IMR-90 (cell line): Measurements from ENCODE around the gene TASP1. TPM values are rescaled to one million over a fixed set of nuclear protein-coding genes. Genes with fewer than 3 reads are reported as not detected.

Experiments
- ATAC-seq: fragments of 200-7000 bp; cut with Tn5 transposase; 2 replicates; pipeline ENCODE4 v1.9.1; 2020; ENCODE audit warnings: low read depth, mild to moderate bottlenecking, moderate library complexity
- BruUV-seq: library from RNA; stranded (reverse); fragments of 400-500 nt; replicated peaks from 2 replicates; lab custom pipeline; 2021; lab: Mats Ljungman, UMichigan
- CTCF ChIA-PET: fragments of 300-600 bp; formaldehyde crosslinking; extraction: SDS; loops from one replicate; lab custom pipeline; 2021; ENCODE audit warnings: antibody characterized with exemption; lab: Yijun Ruan, JAX
- POLR2A ChIA-PET: fragments of 300-600 bp; sonication (Branson Sonifier 250); formaldehyde crosslinking; loops from one replicate; lab custom pipeline; 2022; ENCODE audit warnings: antibody characterized with exemption; ENCODE audit not compliant: unreplicated experiment; lab: Charles Lee
- DNase-seq: peaks from one replicate; pipeline ENCODE4 v3.0.0; 2013
- H2AFZ ChIP-seq: replicated peaks from 2 replicates; pipeline ENCODE3; 2013; ENCODE audit warnings: low read length, mild to moderate bottlenecking; ENCODE audit not compliant: poor library complexity
- H2AK5ac ChIP-seq: 2 replicates; pipeline ENCODE4 v1.6.1; 2013; ENCODE audit warnings: low read depth, low read length, inconsistent platforms
- H2AK9ac ChIP-seq: replicated peaks from 2 replicates; pipeline ENCODE3; 2013; ENCODE audit warnings: mild to moderate bottlenecking, low read depth, low read length, moderate library complexity; ENCODE audit not compliant: poor library complexity
- H2BK120ac ChIP-seq: 2 replicates; pipeline ENCODE4 v1.6.1; 2013; ENCODE audit warnings: low read depth, low read length, inconsistent platforms
- H2BK15ac ChIP-seq: 3 replicates; pipeline ENCODE4 v1.6.1; 2013; ENCODE audit warnings: low read depth, low read length, inconsistent platforms
- H2BK20ac ChIP-seq: 2 replicates; pipeline ENCODE4 v1.6.1; 2013; ENCODE audit warnings: low read depth, mild to moderate bottlenecking, inconsistent platforms, low read length, moderate library complexity
- H2BK5ac ChIP-seq: 2 replicates; pipeline ENCODE4 v1.6.1; 2013; ENCODE audit warnings: mild to moderate bottlenecking, low read depth, low read length, inconsistent platforms; ENCODE audit not compliant: poor library complexity, severe bottlenecking
- H3K14ac ChIP-seq: replicated peaks from 2 replicates; pipeline ENCODE4 v1.6.1; 2013; ENCODE audit warnings: low read depth, low read length, inconsistent platforms
- H3K18ac ChIP-seq: 2 replicates; pipeline ENCODE4 v1.6.1; 2013; ENCODE audit warnings: low read depth, low read length, control low read depth
- H3K23ac ChIP-seq: 2 replicates; pipeline ENCODE4 v1.6.1; 2013; ENCODE audit warnings: low read depth, low read length, inconsistent platforms
- H3K27ac ChIP-seq: 2 replicates; pipeline ENCODE4 v1.5.1; 2013; ENCODE audit warnings: mild to moderate bottlenecking, control low read depth, low read length; ENCODE audit not compliant: insufficient read depth
- H3K27me3 ChIP-seq: 2 replicates; pipeline ENCODE4 v1.6.1; 2013; ENCODE audit warnings: low read length; ENCODE audit not compliant: control insufficient read depth, insufficient read depth
- H3K36me3 ChIP-seq: 2 replicates; pipeline ENCODE4 v1.6.1; 2013; ENCODE audit warnings: low read length, mixed read lengths; ENCODE audit not compliant: control insufficient read depth, insufficient read depth
- H3K4ac ChIP-seq: 2 replicates; pipeline ENCODE4 v1.6.1; 2013; ENCODE audit warnings: low read depth, low read length, inconsistent platforms
- H3K4me1 ChIP-seq: 2 replicates; pipeline ENCODE4 v1.6.1; 2013; ENCODE audit warnings: low read length, mixed read lengths; ENCODE audit not compliant: control insufficient read depth, insufficient read depth
- H3K4me2 ChIP-seq: 2 replicates; pipeline ENCODE4 v1.6.1; 2013; ENCODE audit warnings: low read depth, mild to moderate bottlenecking, control low read depth, low read length, moderate library complexity
- H3K4me3 ChIP-seq: 2 replicates; pipeline ENCODE4 v1.5.1; 2013; ENCODE audit warnings: low read depth, mild to moderate bottlenecking, control low read depth, low read length, moderate library complexity; ENCODE audit not compliant: insufficient read depth
- H3K56ac ChIP-seq: 2 replicates; pipeline ENCODE4 v1.6.1; 2013; ENCODE audit warnings: low read length, inconsistent platforms; ENCODE audit not compliant: insufficient read depth; ENCODE audit errors: extremely low read depth
- H3K79me1 ChIP-seq, 2 experiments: 2 replicates each; pipeline ENCODE4 v1.6.1; 2013; ENCODE audit warnings: low read length in 2 of 2, inconsistent platforms in 1 of 2, low read depth in 1 of 2
- H3K9ac ChIP-seq: 2 replicates; pipeline ENCODE4 v1.6.1; 2013; ENCODE audit warnings: low read depth, low read length, control low read depth
- H3K9me1 ChIP-seq: 2 replicates; pipeline ENCODE4 v1.6.1; 2013; ENCODE audit warnings: low read length, inconsistent platforms; ENCODE audit not compliant: insufficient read depth
- H3K9me3 ChIP-seq: 2 replicates; pipeline ENCODE4 v1.6.1; 2013; ENCODE audit warnings: low read length; ENCODE audit not compliant: control insufficient read depth, insufficient read depth
- H4K20me1 ChIP-seq: 2 replicates; pipeline ENCODE4 v1.6.1; 2013; ENCODE audit warnings: low read length, inconsistent platforms; ENCODE audit not compliant: insufficient read depth
- H4K5ac ChIP-seq: 2 replicates; pipeline ENCODE4 v1.6.1; 2013; ENCODE audit warnings: mild to moderate bottlenecking, low read depth, low read length, control low read depth
- H4K8ac ChIP-seq, 2 experiments: 2 replicates each; pipeline ENCODE4 v1.6.1; 2013; ENCODE audit warnings: low read depth in 2 of 2, low read length in 2 of 2, control low read depth in 1 of 2, inconsistent platforms in 1 of 2
- H4K91ac ChIP-seq: 2 replicates; pipeline ENCODE4 v1.6.1; 2013; ENCODE audit warnings: low read depth, low read length, inconsistent platforms; ENCODE audit not compliant: insufficient read depth
- BHLHE40 ChIP-seq: fragments of 150-350 bp; IDR thresholded peaks from 2 replicates; pipeline ENCODE4 v1.6.1; 2016; ENCODE audit warnings: mild to moderate bottlenecking, low read depth, low read length
- CEBPB ChIP-seq: IDR thresholded peaks from 2 replicates; pipeline ENCODE4 v1.6.1; 2012; ENCODE audit warnings: low read depth, low read length, improper control_type of control experiment
- CHD1 ChIP-seq: IDR thresholded peaks from 2 replicates; pipeline ENCODE4 v1.6.1; 2012; ENCODE audit warnings: low read depth, low read length, improper control_type of control experiment
- CTCF ChIP-seq: conservative IDR thresholded peaks from 2 replicates; pipeline ENCODE4 v1.5.1; 2012; ENCODE audit warnings: mild to moderate bottlenecking, low read depth, low read length, improper control_type of control experiment
- ELK1 ChIP-seq: fragments of 150-350 bp; IDR thresholded peaks from 2 replicates; pipeline ENCODE4 v1.6.1; 2016; ENCODE audit warnings: low read depth, mild to moderate bottlenecking, low read length, moderate library complexity, borderline replicate concordance
- FOS ChIP-seq: fragments of 150-350 bp; IDR thresholded peaks from 2 replicates; pipeline ENCODE4 v1.6.1; 2016; ENCODE audit warnings: low read depth, low read length
- MAFK ChIP-seq: IDR thresholded peaks from 2 replicates; pipeline ENCODE4 v1.6.1; 2012; ENCODE audit warnings: low read depth, low read length, improper control_type of control experiment
- MAZ ChIP-seq: IDR thresholded peaks from 2 replicates; pipeline ENCODE4 v1.6.1; 2012; ENCODE audit warnings: low read depth, mild to moderate bottlenecking, low read length, improper control_type of control experiment, moderate library complexity, borderline replicate concordance
- MXI1 ChIP-seq: IDR thresholded peaks from 2 replicates; pipeline ENCODE4 v1.6.1; 2012; ENCODE audit warnings: low read depth, mild to moderate bottlenecking, low read length, moderate library complexity, borderline replicate concordance
- NFE2L2 ChIP-seq: fragments of 150-350 bp; IDR thresholded peaks from 2 replicates; pipeline ENCODE4 v1.6.1; 2016; ENCODE audit warnings: low read depth, mild to moderate bottlenecking, low read length
- POLR2A ChIP-seq: IDR thresholded peaks from 2 replicates; pipeline ENCODE4 v1.6.1; 2012; ENCODE audit warnings: mild to moderate bottlenecking, low read depth, low read length
- RAD21 ChIP-seq: IDR thresholded peaks from 2 replicates; pipeline ENCODE4 v1.6.1; 2012; ENCODE audit warnings: low read length, improper control_type of control experiment
- RCOR1 ChIP-seq: IDR thresholded peaks from 2 replicates; pipeline ENCODE4 v1.6.1; 2012; ENCODE audit warnings: mild to moderate bottlenecking, low read length, improper control_type of control experiment; ENCODE audit not compliant: insufficient replicate concordance
- RFX5 ChIP-seq: IDR thresholded peaks from 2 replicates; pipeline ENCODE4 v1.8.0; 2012; ENCODE audit warnings: low read depth, mild to moderate bottlenecking, low read length, moderate library complexity
- SMC3 ChIP-seq: fragments of 150-350 bp; IDR thresholded peaks from 2 replicates; pipeline ENCODE4 v1.6.1; 2016; ENCODE audit warnings: low read depth, mild to moderate bottlenecking, antibody characterized with exemption, low read length, moderate library complexity
- USF2 ChIP-seq: fragments of 150-350 bp; IDR thresholded peaks from 2 replicates; pipeline ENCODE4 v1.6.1; 2017; ENCODE audit warnings: mild to moderate bottlenecking, antibody characterized with exemption, low read length, low read depth
- WGBS, 2 experiments: methylation state at CpG; one replicate each; pipeline versions ENCODE4 v1.1.5 to v1.1.7; 2013; ENCODE audit warnings: missing lambda C conversion rate in 2 of 2; ENCODE audit not compliant: insufficient read length in 1 of 2; ENCODE audit errors: extremely low coverage in 2 of 2; 5-methylcytosine and 5-hydroxymethylcytosine counted together
- dilution Hi-C: fragments of 300-500 bp; cut with HindIII; formaldehyde crosslinking; loops from one replicate; pipeline ENCODE4 v1.14.3; 2018; ENCODE audit warnings: low sequenced_read_pairs; ENCODE audit not compliant: unreplicated experiment
- in situ Hi-C: fragments of 300-500 bp; cut with MboI; formaldehyde crosslinking; loops from 3 replicates; pipeline ENCODE4 v1.14.3; 2019; ENCODE audit warnings: low sequenced_read_pairs, inconsistent platforms, mixed read lengths
- intact Hi-C: fragments of 100-400 bp; cut with micrococcal nuclease; formaldehyde crosslinking; loops from 2 replicates; pipeline ENCODE4 v1.10.0; 2022
- polyA plus RNA-seq, 3 experiments: library from polyadenylated mRNA; depleted of rRNA; stranded (reverse); fragments of >200 nt; gene quantifications; 2 replicates each; pipeline ENCODE4 v1.2.3, GENCODE V29; 2012; ENCODE audit warnings: low replicate concordance in 1 of 3
- total RNA-seq: library from RNA; depleted of rRNA; stranded (reverse); fragments of >200 nt; gene quantifications from 2 replicates; pipeline ENCODE4 v1.2.3, GENCODE V29; 2012

TASP1 gene
- total and polyA plus RNA-seq, 2 of the 4 experiments (the other 2 are of a cell fraction), result 3.9 to 7.9 TPM

- DNase-seq (no peak), ATAC-seq (no peak)
- intact Hi-C loops, result no loop called here
- H3K18ac ChIP-seq, result no peak overlapping the region
- no peak overlapping the region for H4K91ac ChIP-seq
- H2AK5ac ChIP-seq, result no peak overlapping the region
- H3K79me1 ChIP-seq, result no peaks in the 10 kb centered on the region
- H3K9me1 ChIP-seq, result no peaks in the 10 kb centered on the region; the same call in 1 of the 2 replicates
- no peaks in the 10 kb centered on the region for H3K9me3 ChIP-seq
- TF ChIP-seq POLR2A, result no peak
- TF ChIP-seq RAD21, result no peak
- TF ChIP-seq SMC3, result no peak
- no peak for TF ChIP-seq CTCF
- TF ChIP-seq USF2, result no peak
- no peak for TF ChIP-seq RFX5
- no peak for TF ChIP-seq CEBPB
- TF ChIP-seq FOS, result no peak
- no peak for TF ChIP-seq CHD1
- TF ChIP-seq ELK1, result no peak
- no peak for TF ChIP-seq MAFK
- no peak for TF ChIP-seq NFE2L2
- TF ChIP-seq MAZ, result no peak
- no peak for TF ChIP-seq BHLHE40
- TF ChIP-seq RCOR1, result no peak
- TF ChIP-seq MXI1, result no peak
- no peak overlapping the region for H2AK9ac ChIP-seq
- H2BK20ac ChIP-seq, result no peak overlapping the region
- no peaks in the 10 kb centered on the region for H3K36me3 ChIP-seq
- H4K20me1 ChIP-seq, result no peaks in the 10 kb centered on the region
- WGBS, 2 experiments, result no CpG with 5 or more reads among the region's 2 CpGs
- H3K56ac ChIP-seq, result no peak overlapping the region
- H4K8ac ChIP-seq, result no peak overlapping the region
- BruUV-seq, result no TSS peak
- ChIA-PET CTCF (no interaction called here), POLR2A (no interaction called here)
- no peak overlapping the region for H2AFZ ChIP-seq
- no peak overlapping the region for H3K4ac ChIP-seq
- H3K27ac ChIP-seq, result no peak overlapping the region
- H3K27me3 ChIP-seq, result no peaks in the 10 kb centered on the region
- no peak overlapping the region for H3K14ac ChIP-seq
- in situ Hi-C loops, result no loop called here
- dilution Hi-C loops, result no loop called here
- H3K4me2 ChIP-seq, result no peak overlapping the region
- no peak overlapping the region for H2BK120ac ChIP-seq
- no peak overlapping the region for H3K9ac ChIP-seq
- no peak overlapping the region for H4K5ac ChIP-seq
- no peak overlapping the region for H3K4me3 ChIP-seq
- H3K23ac ChIP-seq, result no peak overlapping the region
- no peaks in the 10 kb centered on the region; the same call in 1 of the 2 replicates for H3K4me1 ChIP-seq
- H2BK15ac ChIP-seq, result no peak overlapping the region
- H2BK5ac ChIP-seq, result no peak overlapping the region
Measured at GRCh38 chr20:13402986-13403385, 235.7 kb downstream of the TASP1 start.
